ENCODE data around the gene IZUMO1.

DNA sequence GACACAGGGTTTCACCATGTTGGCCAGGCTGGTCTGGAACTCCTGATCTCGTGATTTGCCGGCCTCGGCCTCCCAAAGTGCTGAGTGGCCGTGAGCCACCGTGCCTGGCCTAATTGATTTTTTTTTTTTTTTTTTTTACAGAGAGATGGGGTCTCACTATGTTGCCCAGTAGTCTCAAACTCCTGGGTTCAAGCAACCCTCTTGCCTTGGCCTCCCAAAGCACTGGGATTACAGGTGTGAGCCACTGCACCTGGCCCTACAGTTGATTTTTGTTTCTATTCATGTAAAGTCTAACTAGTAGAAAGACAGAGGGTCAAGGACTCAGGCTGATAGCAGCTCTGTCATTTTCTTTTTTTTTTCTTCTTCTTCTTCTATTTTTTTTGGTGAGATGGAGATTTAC is 30.4 kb upstream of the IZUMO1 start:
- TF ChIP-seq, protein P1, sequence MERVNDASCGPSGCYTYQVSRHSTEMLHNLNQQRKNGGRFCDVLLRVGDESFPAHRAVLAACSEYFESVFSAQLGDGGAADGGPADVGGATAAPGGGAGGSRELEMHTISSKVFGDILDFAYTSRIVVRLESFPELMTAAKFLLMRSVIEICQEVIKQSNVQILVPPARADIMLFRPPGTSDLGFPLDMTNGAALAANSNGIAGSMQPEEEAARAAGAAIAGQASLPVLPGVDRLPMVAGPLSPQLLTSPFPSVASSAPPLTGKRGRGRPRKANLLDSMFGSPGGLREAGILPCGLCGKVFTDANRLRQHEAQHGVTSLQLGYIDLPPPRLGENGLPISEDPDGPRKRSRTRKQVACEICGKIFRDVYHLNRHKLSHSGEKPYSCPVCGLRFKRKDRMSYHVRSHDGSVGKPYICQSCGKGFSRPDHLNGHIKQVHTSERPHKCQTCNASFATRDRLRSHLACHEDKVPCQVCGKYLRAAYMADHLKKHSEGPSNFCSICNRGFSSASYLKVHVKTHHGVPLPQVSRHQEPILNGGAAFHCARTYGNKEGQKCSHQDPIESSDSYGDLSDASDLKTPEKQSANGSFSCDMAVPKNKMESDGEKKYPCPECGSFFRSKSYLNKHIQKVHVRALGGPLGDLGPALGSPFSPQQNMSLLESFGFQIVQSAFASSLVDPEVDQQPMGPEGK (CRISPR knock-in tag; IDR thresholded peaks at IDR 0.05; ENCODE audit: borderline replicate concordance): no peak
- TF ChIP-seq ZFP3 (CRISPR knock-in tag; IDR thresholded peaks at IDR 0.05) (no peak), RARB (CRISPR knock-in tag; IDR thresholded peaks at IDR 0.05) (no peak)

All from SK-N-SH treated with all-trans-retinoic acid at 6 μM for 48 hours (cell line).